SK-N-SH (cell line): ENCODE data around the gene OR4D11. TPM values are rescaled to one million over a fixed set of nuclear protein-coding genes. Genes with fewer than 3 reads are reported as not detected.

Experiments
- CTCF ChIA-PET: fragments of 300-600, 350-600 bp; formaldehyde crosslinking; extraction: SDS; loops from one replicate; lab custom pipeline; 2021; lab: Yijun Ruan, JAX
- POLR2A ChIA-PET: fragments of 350-600 bp; sonication (Branson Sonifier 250); formaldehyde crosslinking; extraction: SDS; loops from one replicate; lab custom pipeline; 2020; ENCODE audit warnings: antibody characterized with exemption, inconsistent platforms; lab: Yijun Ruan, JAX
- DNase-seq: peaks from one replicate; pipeline ENCODE4 v3.0.0; 2012
- H2AFZ ChIP-seq: fragments of 200-600 bp; sonication (generic); 2 replicates; pipeline ENCODE4 v1.8.1; 2016; ENCODE audit warnings: antibody characterized with exemption, mild to moderate bottlenecking, low read depth
- H3F3A ChIP-seq: fragments of 200-600 bp; sonication (generic); replicated peaks from 2 replicates; pipeline ENCODE3; 2016; ENCODE audit warnings: antibody characterized with exemption, mild to moderate bottlenecking; ENCODE audit not compliant: insufficient read depth
- H3K27ac ChIP-seq, 2 experiments: fragments of 200-500 bp in 1 of 2; fragments of 200-600 bp in 1 of 2; sonication (Bioruptor generic) in 1 of 2; sonication (generic), shearing (Covaris generic) in 1 of 2; 2 replicates each; pipeline versions ENCODE4 v1.5.1 to v1.6.1; 2014 to 2016; ENCODE audit warnings: low read depth in 2 of 2, inconsistent platforms in 1 of 2, low read length in 1 of 2, mild to moderate bottlenecking in 1 of 2, mixed read lengths in 1 of 2
- H3K27me3 ChIP-seq: fragments of 200-600 bp; sonication (generic), shearing (Covaris generic); 2 replicates; pipeline ENCODE4 v1.6.1; 2016; ENCODE audit warnings: mixed run types; ENCODE audit not compliant: insufficient read depth
- H3K36me3 ChIP-seq, 2 experiments: fragments of 200-500 bp in 1 of 2; fragments of 200-600 bp in 1 of 2; sonication (Bioruptor generic) in 1 of 2; sonication (generic) in 1 of 2; replicated peaks in 1 of 2; 2 replicates each; pipeline versions ENCODE3 to v1.5.1; 2014 to 2016; ENCODE audit warnings: low read length in 1 of 2, mild to moderate bottlenecking in 1 of 2; ENCODE audit not compliant: insufficient read depth in 2 of 2, control insufficient read depth in 1 of 2
- H3K4me1 ChIP-seq, 2 experiments: fragments of 200-500 bp in 1 of 2; fragments of 200-600 bp in 1 of 2; sonication (Bioruptor generic) in 1 of 2; sonication (generic), shearing (Covaris generic) in 1 of 2; 2 replicates each; pipeline versions ENCODE4 v1.5.1 to v1.6.1; 2014 to 2016; ENCODE audit warnings: low read depth in 1 of 2, low read length in 1 of 2, mixed run types in 1 of 2; ENCODE audit not compliant: insufficient read depth in 2 of 2, control insufficient read depth in 1 of 2
- H3K4me2 ChIP-seq: fragments of 200-600 bp; sonication (generic), shearing (Covaris generic); 2 replicates; pipeline ENCODE4 v1.6.1; 2017; ENCODE audit warnings: mixed run types
- H3K4me3 ChIP-seq, 2 experiments: fragments of 200-500 bp in 1 of 2; fragments of 200-600 bp in 1 of 2; sonication (Bioruptor generic) in 1 of 2; sonication (generic), shearing (Covaris generic) in 1 of 2; 2 replicates each; pipeline versions ENCODE4 v1.5.1 to v1.8.1; 2014 to 2016; ENCODE audit warnings: low read depth in 2 of 2, inconsistent platforms in 1 of 2, low read length in 1 of 2, mild to moderate bottlenecking in 1 of 2, mixed read lengths in 1 of 2, moderate library complexity in 1 of 2
- H3K79me2 ChIP-seq: fragments of 200-600 bp; sonication (generic); 2 replicates; pipeline ENCODE4 v1.8.1; 2017; ENCODE audit warnings: mild to moderate bottlenecking; ENCODE audit not compliant: insufficient read depth
- H3K9ac ChIP-seq: fragments of 200-600 bp; sonication (generic); 2 replicates; pipeline ENCODE4 v1.6.1; 2017; ENCODE audit warnings: mixed run types
- H3K9me2 ChIP-seq: fragments of 200-600 bp; sonication (generic); 2 replicates; pipeline ENCODE4 v1.6.1; 2017; ENCODE audit warnings: mixed run types
- H3K9me3 ChIP-seq: fragments of 200-600 bp; sonication (generic); 2 replicates; pipeline ENCODE4 v1.6.1; 2017; ENCODE audit warnings: mixed run types, mild to moderate bottlenecking, moderate library complexity
- H4K20me1 ChIP-seq: fragments of 200-600 bp; sonication (generic); 2 replicates; pipeline ENCODE4 v1.6.1; 2017; ENCODE audit warnings: mild to moderate bottlenecking, mixed run types; ENCODE audit not compliant: insufficient read depth
- CHD2 ChIP-seq: fragments of 150-350 bp; IDR thresholded peaks from 2 replicates; pipeline ENCODE4 v1.6.1; 2018; ENCODE audit warnings: low read length; ENCODE audit not compliant: partially characterized antibody
- ELF1 ChIP-seq: IDR thresholded peaks from 2 replicates; pipeline ENCODE4 v1.4.0; 2012
- EZH2phosphoT487 ChIP-seq: fragments of 200-600 bp; sonication (generic); IDR thresholded peaks from 2 replicates; pipeline ENCODE4 v1.6.1; 2017; ENCODE audit warnings: low read depth, mixed run types, mild to moderate bottlenecking, antibody characterized with exemption, moderate library complexity, borderline replicate concordance
- FOSL2 ChIP-seq: IDR thresholded peaks from 2 replicates; pipeline ENCODE4 v1.4.0; 2012; ENCODE audit warnings: low read depth, mild to moderate bottlenecking, moderate library complexity, borderline replicate concordance
- MAX ChIP-seq: IDR thresholded peaks from 2 replicates; pipeline ENCODE4 v1.4.0; 2012; ENCODE audit warnings: low read depth
- PBX3 ChIP-seq: IDR thresholded peaks from 2 replicates; pipeline ENCODE4; 2012
- POLR2AphosphoS5 ChIP-seq: IDR thresholded peaks from 2 replicates; pipeline ENCODE4 v1.6.1; 2012; ENCODE audit warnings: low read depth, low read length
- RCOR1 ChIP-seq: fragments of 150-350 bp; IDR thresholded peaks from 2 replicates; pipeline ENCODE4 v1.6.1; 2017; ENCODE audit warnings: antibody characterized with exemption, low read length
- REST ChIP-seq: IDR thresholded peaks from 2 replicates; pipeline ENCODE4 v1.6.1; 2012; ENCODE audit warnings: mild to moderate bottlenecking, low read depth, low read length, moderate library complexity
- RXRA ChIP-seq: IDR thresholded peaks from 2 replicates; pipeline ENCODE4 v1.4.0; 2012; ENCODE audit warnings: low read depth, mild to moderate bottlenecking, borderline replicate concordance
- TCF12 ChIP-seq: IDR thresholded peaks from 2 replicates; pipeline ENCODE4 v1.4.0; 2012
- TEAD4 ChIP-seq: IDR thresholded peaks from 2 replicates; pipeline ENCODE4 v1.4.0; 2012; ENCODE audit warnings: mild to moderate bottlenecking, borderline replicate concordance; ENCODE audit not compliant: insufficient read depth
- YY1 ChIP-seq: IDR thresholded peaks from 2 replicates; pipeline ENCODE4 v1.4.0; 2012; ENCODE audit warnings: low read depth, mild to moderate bottlenecking
- ZBTB33 ChIP-seq: IDR thresholded peaks from 2 replicates; pipeline ENCODE4 v1.4.0; 2012; ENCODE audit warnings: low read depth, borderline replicate concordance
- WGBS: methylation state at CpG from one replicate; pipeline ENCODE4 v1.1.6; 2017; ENCODE audit warnings: low lambda C conversion rate; 5-methylcytosine and 5-hydroxymethylcytosine counted together
- polyA plus RNA-seq, 3 experiments: library from polyadenylated mRNA; depleted of rRNA; stranded (reverse); fragments of >200 nt; gene quantifications; 2 replicates each; pipeline ENCODE4 v1.2.3, GENCODE V29; 2012

Gene OR4D11
- polyA plus RNA-seq, 1 of the 3 experiments (the other 2 are of a cell fraction): not detected

- H3K9me2 ChIP-seq: no peaks in the 10 kb centered on the region
- ChIA-PET CTCF (interaction anchor here (4.0 kb wide), 1 partner anchor 9 kb away, joined by 17 read pairs; no protein-coding TSS in a partner anchor), POLR2A (no interaction called here)
- H4K20me1 ChIP-seq: no peaks in the 10 kb centered on the region
- no peaks in the 10 kb centered on the region for H3K79me2 ChIP-seq
- H3K27me3 ChIP-seq: no peaks in the 10 kb centered on the region
- peak overlapping the region; percentile 88 for H2AFZ ChIP-seq
- H3K4me2 ChIP-seq: peak overlapping the region; percentile 74
- H3F3A ChIP-seq: peaks cover 51% of the 10 kb centered on the region
- TF ChIP-seq PBX3: no peak
- TF ChIP-seq TCF12: peak; percentile 2; the same call in 1 of the 2 replicates
- TF ChIP-seq CHD2: peak; percentile 32
- no peak; the same call in 1 of the 2 replicates for TF ChIP-seq RCOR1
- TF ChIP-seq FOSL2: peak; percentile 55; the same call in 1 of the 2 replicates
- TF ChIP-seq EZH2phosphoT487: no peak
- peak; percentile 22; the same call in 1 of the 2 replicates for TF ChIP-seq YY1
- no peak for TF ChIP-seq ZBTB33
- no peak for TF ChIP-seq MAX
- no peak for TF ChIP-seq ELF1
- TF ChIP-seq TEAD4: 0 out of 2 replicates have a peak, but pooled peaks have one; percentile 39
- no peak for TF ChIP-seq POLR2AphosphoS5
- TF ChIP-seq RXRA: peak; percentile 40; the same call in 1 of the 2 replicates
- no peak for TF ChIP-seq REST
- H3K9me3 ChIP-seq: no peaks in the 10 kb centered on the region
- peak overlapping the region; percentile 66 to 77 for H3K4me3 ChIP-seq
- H3K27ac ChIP-seq: peak overlapping the region; percentile 91 to 93
- H3K4me1 ChIP-seq: peaks cover 0 to 4% of the 10 kb centered on the region in 2 experiments; a peak in 2 of 4 replicates
- 25% methylated on average over 30 of the region's 30 CpGs for WGBS
- no peaks in the 10 kb centered on the region for H3K36me3 ChIP-seq
- H3K9ac ChIP-seq: peak overlapping the region; percentile 86
- DNase-seq: peak; percentile 21
These were observed 48.5 kb downstream of the OR4D11 start for GRCh38 chr11:59551659-59552521.
